GM18508 (cell line): ENCODE data around the gene PRKCA.

Source experiments
- ATAC-seq: cut with Tn5 transposase; IDR thresholded peaks from one replicate; pipeline ENCODE4 v1.9.1; 2021; ENCODE audit warnings: moderate number of reproducible peaks; ENCODE audit not compliant: insufficient read depth, unreplicated experiment

Gene PRKCA

DNA sequence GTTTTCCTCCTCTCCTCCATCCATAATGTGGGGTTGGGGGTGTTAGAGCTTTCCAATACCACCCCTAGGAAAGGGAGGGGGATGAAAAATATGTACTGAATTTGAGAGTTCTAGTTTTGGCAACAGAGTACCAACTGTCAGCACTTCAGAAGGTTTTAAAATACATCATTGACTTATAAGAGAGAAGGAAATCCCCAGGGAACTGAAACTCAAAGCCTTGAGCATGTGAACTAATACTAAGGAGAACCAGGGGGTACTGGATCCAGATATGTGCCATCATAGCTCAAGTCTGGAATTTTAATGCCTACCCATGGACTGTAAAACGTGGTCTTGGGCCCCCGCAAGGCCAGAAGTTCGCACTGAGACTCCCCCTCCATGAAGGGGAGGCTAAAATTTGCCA is 548.3 kb downstream of the PRKCA start:
- ATAC-seq = no peak

DNA sequence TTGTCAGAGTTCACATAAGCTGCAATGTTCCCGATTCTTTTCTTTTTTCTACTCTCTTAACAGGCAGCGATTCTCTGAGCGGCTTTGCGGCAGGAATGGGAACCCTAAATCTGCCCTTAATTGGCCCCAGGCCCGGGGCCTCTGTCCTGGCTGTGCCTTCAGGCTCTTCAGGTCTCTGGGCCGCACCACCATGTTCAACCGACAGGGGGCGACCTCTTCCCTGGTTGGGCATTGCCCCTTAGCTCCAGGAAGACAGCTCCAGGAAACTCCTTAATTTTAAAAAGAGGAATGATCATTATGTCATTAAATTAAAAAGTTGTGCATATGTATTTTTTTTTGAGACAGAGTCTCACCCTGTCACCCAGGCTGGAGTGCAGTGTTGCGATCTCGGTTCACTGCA is 552.8 kb downstream of the PRKCA start:
- no peak for ATAC-seq

DNA sequence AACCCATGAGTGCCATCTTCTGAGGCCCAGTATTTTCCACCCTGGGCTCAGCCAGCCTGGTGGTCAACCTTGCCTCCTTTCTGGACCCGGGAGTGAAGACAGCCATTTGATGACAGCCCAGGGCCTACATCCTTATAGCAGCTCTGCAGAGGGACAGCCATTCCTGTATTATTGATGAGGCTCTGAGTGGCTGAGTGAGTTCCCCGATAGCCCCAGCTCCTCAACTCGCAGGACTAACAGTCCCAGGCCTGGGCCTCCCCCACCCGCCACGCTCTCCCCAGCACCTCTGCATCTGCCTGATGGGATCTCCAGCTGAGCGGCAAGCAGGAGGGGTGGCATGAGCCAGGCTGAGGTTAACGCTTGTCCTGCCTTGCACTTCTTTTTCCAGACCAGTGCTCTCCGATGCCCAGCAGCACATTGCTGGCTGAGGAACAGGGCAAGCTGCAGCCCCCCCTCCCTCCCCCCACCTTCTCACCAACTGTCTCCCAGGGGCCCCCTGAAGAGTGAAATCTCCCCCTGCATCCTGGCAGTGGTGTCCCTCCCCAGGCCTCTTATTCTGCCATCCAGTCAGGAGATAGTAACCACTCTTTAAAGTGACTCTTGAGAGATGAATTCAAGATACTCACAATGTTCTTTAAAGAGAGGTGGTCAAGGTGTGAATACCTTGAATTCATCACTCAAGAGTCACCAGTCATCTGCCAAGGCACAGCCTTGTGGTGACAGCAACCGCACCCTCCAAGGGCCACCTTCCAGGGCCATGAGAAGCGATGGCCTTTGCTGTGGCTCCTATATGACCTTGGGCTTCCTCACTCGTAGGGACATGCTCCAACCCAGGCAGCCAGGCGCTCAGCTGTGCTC is 556.0 kb downstream of the PRKCA start:
- no peak for ATAC-seq

DNA sequence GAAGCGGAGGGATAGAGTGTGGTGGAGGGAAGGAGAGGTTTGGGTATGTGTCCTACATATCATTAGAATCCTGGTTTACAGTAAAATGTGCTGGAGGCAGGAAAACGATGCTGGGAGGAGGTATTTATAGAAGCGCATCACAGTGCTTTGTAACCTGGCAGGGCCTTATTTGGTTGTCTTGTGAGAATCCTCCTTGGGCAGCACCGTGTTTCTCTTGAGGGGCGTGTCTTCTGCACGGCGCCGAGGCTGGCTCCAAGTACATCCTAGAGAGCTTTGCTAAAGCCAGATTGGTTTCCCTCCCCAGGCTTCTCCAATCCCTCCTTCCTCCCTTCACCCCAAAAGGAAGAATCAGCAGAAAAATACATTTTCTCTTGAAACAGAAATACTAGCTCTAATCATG is 556.9 kb downstream of the PRKCA start:
- ATAC-seq = no peak

DNA sequence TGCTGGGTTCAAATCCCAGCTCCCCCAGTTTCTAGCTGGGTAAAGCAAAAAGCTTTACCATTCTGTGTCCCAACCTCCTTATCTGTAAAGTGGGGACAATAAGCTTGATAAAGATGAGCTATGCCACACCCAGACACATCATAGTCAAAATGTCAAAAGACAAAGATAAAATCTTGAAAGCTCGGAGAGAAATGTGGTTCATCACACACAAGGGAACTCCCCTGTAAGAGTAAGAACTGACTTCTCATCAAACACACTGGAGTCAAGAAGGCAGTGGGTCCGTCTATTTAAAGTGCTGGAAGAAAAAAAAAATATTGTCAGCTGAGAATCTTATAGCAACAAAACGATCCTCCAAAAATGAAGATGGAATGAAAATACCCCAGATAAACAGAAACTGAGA is 557.8 kb downstream of the PRKCA start:
- no peak for ATAC-seq
